ENCODE results near the gene SLC25A20. TPM values are rescaled to one million over a fixed set of nuclear protein-coding genes. Genes with fewer than 3 reads are reported as not detected.
A peak's percentile ranks its signal among the peaks of the same experiment; 100 is the strongest.

The SLC25A20 gene
- total RNA-seq, 6 experiments from 2014 or later, result 54.4 to 114 (median 82.3) TPM

DNA sequence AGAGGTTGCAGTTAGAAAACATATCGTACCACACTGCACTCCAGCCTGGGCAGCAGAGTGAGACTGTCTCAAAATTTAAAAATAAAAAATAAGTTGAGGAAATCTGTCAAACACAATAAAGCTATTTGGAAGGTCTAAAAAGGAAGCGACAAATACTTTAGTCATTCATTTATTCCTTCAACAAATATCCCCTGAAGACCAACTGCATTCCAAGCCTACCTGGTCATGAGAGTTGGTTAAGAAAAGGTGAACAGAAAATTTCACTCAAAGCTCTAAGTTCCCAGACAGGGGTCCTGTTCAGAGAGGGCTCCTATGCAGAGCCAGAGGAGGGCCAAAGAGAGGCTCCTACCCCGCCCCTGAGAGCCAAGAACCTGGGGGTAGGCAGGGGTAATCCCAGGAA is 35.6 kb downstream of the SLC25A20 start:
- ATAC-seq (no peak), DNase-seq (peak in 1 of 3 donors; percentile 3)
- H3K9me3 ChIP-seq, result no peaks in the 10 kb centered on the region
- H3K4me3 ChIP-seq, result no peak overlapping the region
- TF ChIP-seq CTCF (IDR thresholded peaks at IDR 0.05) (no peak), POLR2A (IDR thresholded peaks at IDR 0.05) (no peak)
- intact Hi-C loops (cut with DNase I), result no loop called here
- H3K27ac ChIP-seq, result no peak overlapping the region
- peaks cover 0 to 40% (median 22%) of the 10 kb centered on the region in 4 donors for H3K36me3 ChIP-seq
- H3K27me3 ChIP-seq, result no peaks in the 10 kb centered on the region
- peaks cover 0 to 36% (median 9%) of the 10 kb centered on the region in 4 donors for H3K4me1 ChIP-seq
- WGBS (ENCODE audit: insufficient coverage, low coverage, low lambda C conversion rate, missing lambda C conversion rate), result 86% methylated on average over 2 of the region's 3 CpGs

GRCh38 chr3:48859206-48859605 is 39.5 kb downstream of the SLC25A20 start:
- intact Hi-C loops (cut with DNase I), result no loop called here
- Histone ChIP-seq H3K4me3 (no peak overlapping the region), H3K36me3 (peaks cover 0 to 64% (median 36%) of the 10 kb centered on the region in 4 donors), H3K4me1 (peaks cover 0 to 7% (median 0%) of the 10 kb centered on the region in 4 donors), H3K27me3 (no peaks in the 10 kb centered on the region), H3K9me3 (no peaks in the 10 kb centered on the region), H3K27ac (no peak overlapping the region)
- TF ChIP-seq CTCF (IDR thresholded peaks at IDR 0.05) (no peak), POLR2A (IDR thresholded peaks at IDR 0.05) (no peak)
- ATAC-seq (peak in 2 of 4 donors; percentile 32 to 41), DNase-seq (peak in 1 of 3 donors; percentile 18)
- 24% methylated on average over 2 of the region's 2 CpGs for WGBS (ENCODE audit: insufficient coverage, low coverage, low lambda C conversion rate, missing lambda C conversion rate)

DNA sequence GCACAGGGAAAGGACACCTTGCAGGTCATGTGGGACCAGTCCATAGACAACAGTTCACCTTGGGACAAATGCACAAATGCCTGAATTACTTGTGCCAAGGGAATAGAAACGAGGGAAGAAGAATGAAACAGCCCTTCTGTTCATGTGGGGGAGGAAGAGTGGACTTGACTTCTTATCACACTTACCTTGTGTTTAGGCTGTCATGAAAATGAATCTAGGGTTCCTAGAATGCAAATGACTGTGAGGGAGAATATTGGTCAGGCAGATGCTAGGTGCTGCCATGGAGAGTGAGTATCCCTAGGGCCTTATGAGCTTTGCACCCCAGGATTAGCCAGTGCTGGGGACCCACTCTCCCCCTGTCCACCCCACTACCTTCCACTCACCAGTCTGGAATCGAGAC is 40.0 kb downstream of the SLC25A20 start:
- H3K4me1 ChIP-seq, result peaks cover 0 to 2% (median 0%) of the 10 kb centered on the region in 4 donors
- TF ChIP-seq POLR2A (IDR thresholded peaks at IDR 0.05) (no peak), CTCF (IDR thresholded peaks at IDR 0.05) (no peak)
- H3K27me3 ChIP-seq, result no peaks in the 10 kb centered on the region
- H3K36me3 ChIP-seq, result peaks cover 0 to 64% (median 36%) of the 10 kb centered on the region in 4 donors
- ATAC-seq (no peak), DNase-seq (no peak)
- intact Hi-C loops (cut with DNase I), result no loop called here
- no peak overlapping the region for H3K27ac ChIP-seq
- WGBS (ENCODE audit: insufficient coverage, low coverage, low lambda C conversion rate, missing lambda C conversion rate), result 80% methylated on average over 1 of the region's 2 CpGs
- no peak overlapping the region for H3K4me3 ChIP-seq
- no peaks in the 10 kb centered on the region for H3K9me3 ChIP-seq

- no peaks in the 10 kb centered on the region for H3K4me1 ChIP-seq
- no peak overlapping the region for H3K27ac ChIP-seq
- DNase-seq (peak in 1 of 3 donors; percentile 5), ATAC-seq (no peak)
- H3K36me3 ChIP-seq, result peaks cover 0 to 64% (median 36%) of the 10 kb centered on the region in 4 donors
- no peaks in the 10 kb centered on the region for H3K27me3 ChIP-seq
- intact Hi-C loops (cut with DNase I), result no loop called here
- no peak overlapping the region for H3K4me3 ChIP-seq
- TF ChIP-seq CTCF (IDR thresholded peaks at IDR 0.05), result no peak
- TF ChIP-seq POLR2A (IDR thresholded peaks at IDR 0.05), result no peak
- H3K9me3 ChIP-seq, result no peaks in the 10 kb centered on the region
- WGBS (ENCODE audit: insufficient coverage, low coverage, low lambda C conversion rate, missing lambda C conversion rate), result 67% methylated on average over 2 of the region's 2 CpGs
Observed at GRCh38 chr3:48857641-48858040, 41.0 kb downstream of the SLC25A20 start.

GRCh38 chr3:48856469-48856868 is 42.2 kb downstream of the SLC25A20 start:
- ATAC-seq, result no peak
- peaks cover 0 to 54% (median 31%) of the 10 kb centered on the region in 4 donors for H3K36me3 ChIP-seq
- H3K4me3 ChIP-seq, result no peak overlapping the region
- DNase-seq, result peak in 1 of 3 donors; percentile 11
- H3K27me3 ChIP-seq, result no peaks in the 10 kb centered on the region
- 70% methylated on average over 4 of the region's 4 CpGs for WGBS (ENCODE audit: insufficient coverage, low coverage, low lambda C conversion rate, missing lambda C conversion rate)
- no peaks in the 10 kb centered on the region for H3K9me3 ChIP-seq
- no peaks in the 10 kb centered on the region for H3K4me1 ChIP-seq
- no peak for TF ChIP-seq POLR2A (IDR thresholded peaks at IDR 0.05)
- no peak for TF ChIP-seq CTCF (IDR thresholded peaks at IDR 0.05)
- intact Hi-C loops (cut with DNase I), result no loop called here
- H3K27ac ChIP-seq, result no peak overlapping the region
